ENCODE data around the gene TMEM134.

GRCh38 chr11:67419325-67420049 is 49.6 kb downstream of the TMEM134 start:
- TF ChIP-seq JUN (IDR thresholded peaks at IDR 0.05; ENCODE audit: borderline replicate concordance, insufficient read depth, insufficient read length, low read depth) (no peak), POLR2A (IDR thresholded peaks at IDR 0.05; ENCODE audit: low read depth, low read length) (no peak), EZH2 (IDR thresholded peaks at IDR 0.05; ENCODE audit: borderline replicate concordance, low read depth, low read length, severe bottlenecking) (no peak), CTCF (IDR thresholded peaks at IDR 0.05; ENCODE audit: extremely low read depth in 1 of 2, insufficient read depth in 1 of 2, low read depth in 1 of 2, low read length in 2 of 2) (no peak), GATA2 (IDR thresholded peaks at IDR 0.05; ENCODE audit: insufficient read depth, insufficient read length, low read depth, low read length) (no peak)
